ENCODE results near the gene TRNP1. TPM values are rescaled to one million over a fixed set of nuclear protein-coding genes. Genes with fewer than 3 reads are reported as not detected.

The TRNP1 gene
- total RNA-seq, 2 experiments from 2014 or later: 0.19 TPM; not detected in 1

DNA sequence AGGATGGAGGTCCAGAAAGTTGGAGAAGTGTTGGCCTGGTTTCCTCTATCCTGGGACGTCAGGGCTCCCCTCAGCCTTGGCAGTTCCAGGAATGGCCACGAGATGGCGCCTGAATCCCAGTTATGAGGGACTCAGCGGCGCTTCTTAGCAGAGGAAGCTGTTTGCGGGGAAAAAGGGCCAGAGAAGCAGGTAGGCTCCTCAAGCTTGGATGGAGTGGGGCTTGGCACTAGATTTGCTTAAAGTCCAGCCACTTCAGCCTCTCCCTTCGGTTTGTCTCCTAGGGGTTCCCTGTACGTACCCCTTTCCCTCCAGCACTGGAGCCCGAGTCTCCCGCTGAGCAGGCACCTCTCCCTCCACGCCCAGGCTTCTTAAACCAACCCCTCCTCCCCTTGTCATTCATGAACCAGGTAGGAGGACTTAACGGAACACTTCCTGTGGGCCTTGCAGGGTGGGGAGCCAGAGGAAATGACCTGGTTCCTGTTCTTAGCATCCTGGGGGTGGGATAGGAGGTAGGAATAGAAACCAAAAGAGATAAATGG lies 51.2 kb downstream of the TRNP1 start:
- H3K79me2 ChIP-seq (ENCODE audit: insufficient read depth, low read depth, low read length): no peaks in the 10 kb centered on the region
- H3K4me1 ChIP-seq (ENCODE audit: insufficient read depth, low read length, poor library complexity, severe bottlenecking): peaks cover 12% of the 10 kb centered on the region
- H3K9me2 ChIP-seq (ENCODE audit: insufficient read depth, low read length): no peaks in the 10 kb centered on the region
- H3K4me2 ChIP-seq (ENCODE audit: low read length): peak overlapping the region; percentile 61
- no peaks in the 10 kb centered on the region for H3K36me3 ChIP-seq (ENCODE audit: insufficient read depth, low read length)
- H4K20me1 ChIP-seq (ENCODE audit: insufficient read depth, low read length): no peaks in the 10 kb centered on the region
- intact Hi-C loops (cut with micrococcal nuclease; ENCODE audit: unreplicated experiment): loop anchor here (1.0 to 5.0 kb wide), 3 partner anchors 53 to 253 kb away; no protein-coding TSS in a partner anchor
- H2AFZ ChIP-seq (ENCODE audit: low read length): peak overlapping the region; percentile 77
- no peak overlapping the region for H3K27ac ChIP-seq (ENCODE audit: low read depth, low read length, poor library complexity, severe bottlenecking)
- DNase-seq (ENCODE audit: low spot score): peak; percentile 86
- no peak for TF ChIP-seq EZH2phosphoT487 (IDR thresholded peaks at IDR 0.05; ENCODE audit: borderline replicate concordance, low read depth, low read length)
- TF ChIP-seq, protein P1, sequence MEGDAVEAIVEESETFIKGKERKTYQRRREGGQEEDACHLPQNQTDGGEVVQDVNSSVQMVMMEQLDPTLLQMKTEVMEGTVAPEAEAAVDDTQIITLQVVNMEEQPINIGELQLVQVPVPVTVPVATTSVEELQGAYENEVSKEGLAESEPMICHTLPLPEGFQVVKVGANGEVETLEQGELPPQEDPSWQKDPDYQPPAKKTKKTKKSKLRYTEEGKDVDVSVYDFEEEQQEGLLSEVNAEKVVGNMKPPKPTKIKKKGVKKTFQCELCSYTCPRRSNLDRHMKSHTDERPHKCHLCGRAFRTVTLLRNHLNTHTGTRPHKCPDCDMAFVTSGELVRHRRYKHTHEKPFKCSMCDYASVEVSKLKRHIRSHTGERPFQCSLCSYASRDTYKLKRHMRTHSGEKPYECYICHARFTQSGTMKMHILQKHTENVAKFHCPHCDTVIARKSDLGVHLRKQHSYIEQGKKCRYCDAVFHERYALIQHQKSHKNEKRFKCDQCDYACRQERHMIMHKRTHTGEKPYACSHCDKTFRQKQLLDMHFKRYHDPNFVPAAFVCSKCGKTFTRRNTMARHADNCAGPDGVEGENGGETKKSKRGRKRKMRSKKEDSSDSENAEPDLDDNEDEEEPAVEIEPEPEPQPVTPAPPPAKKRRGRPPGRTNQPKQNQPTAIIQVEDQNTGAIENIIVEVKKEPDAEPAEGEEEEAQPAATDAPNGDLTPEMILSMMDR (conservative IDR thresholded peaks at IDR 0.05; ENCODE audit: low read length): peak; percentile 88
- no TSS peak for BruUV-seq (replicated peaks)
- ChIA-PET CTCF (ENCODE audit: unreplicated experiment) (interaction anchor here (0.7 to 1.8 kb wide), 5 partner anchors 52 to 239 kb away, joined by 3 to 5 read pairs (median 3); partner anchors contain the start of gene GPATCH3), POLR2A (interaction anchor here (0.6 to 0.7 kb wide), 2 partner anchors 19 to 186 kb away, joined by 3 to 4 read pairs; no protein-coding TSS in a partner anchor)
- H3K4me3 ChIP-seq (ENCODE audit: low read depth, low read length, poor library complexity, severe bottlenecking): no peak overlapping the region
- no peaks in the 10 kb centered on the region for H3K9me3 ChIP-seq (ENCODE audit: low read length)

DNA sequence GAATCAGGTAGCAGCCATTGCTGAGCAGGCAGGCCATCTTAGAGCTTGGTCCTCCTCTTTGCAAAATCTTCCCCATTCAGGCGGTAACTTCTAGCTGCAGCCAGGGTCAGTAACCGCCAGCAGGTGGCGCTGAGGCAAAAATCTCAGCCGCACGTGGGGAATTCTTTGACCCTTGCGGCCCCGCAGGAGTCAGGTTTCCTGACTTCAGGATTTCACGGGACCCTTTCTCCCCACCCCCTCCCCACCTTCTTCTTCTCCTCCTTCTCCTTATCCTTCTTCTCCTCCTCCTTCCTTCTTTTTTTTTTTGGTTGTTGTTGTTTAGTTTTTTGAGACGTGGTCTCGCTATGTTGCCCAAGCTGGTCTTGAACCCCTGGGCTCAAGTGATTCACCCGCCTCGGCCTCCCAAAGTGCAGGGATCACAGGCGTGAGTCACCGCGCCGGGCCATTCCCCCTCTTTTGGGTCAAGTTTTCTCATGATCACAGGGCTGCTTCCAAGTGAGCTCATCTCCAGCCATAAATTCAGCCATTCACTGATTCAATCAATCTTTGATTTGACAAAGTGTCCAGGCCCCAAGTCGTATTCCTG lies 52.6 kb downstream of the TRNP1 start:
- Histone ChIP-seq H3K4me1 (ENCODE audit: insufficient read depth, low read length, poor library complexity, severe bottlenecking) (peaks cover 12% of the 10 kb centered on the region), H3K79me2 (ENCODE audit: insufficient read depth, low read depth, low read length) (no peaks in the 10 kb centered on the region), H3K9me3 (ENCODE audit: low read length) (no peaks in the 10 kb centered on the region), H4K20me1 (ENCODE audit: insufficient read depth, low read length) (no peaks in the 10 kb centered on the region), H2AFZ (ENCODE audit: low read length) (peak overlapping the region; percentile 53; the same call in 1 of the 2 replicates), H3K9me2 (ENCODE audit: insufficient read depth, low read length) (no peaks in the 10 kb centered on the region), H3K27ac (ENCODE audit: low read depth, low read length, poor library complexity, severe bottlenecking) (no peak overlapping the region), H3K36me3 (ENCODE audit: insufficient read depth, low read length) (no peaks in the 10 kb centered on the region), H3K4me3 (ENCODE audit: low read depth, low read length, poor library complexity, severe bottlenecking) (no peak overlapping the region), H3K4me2 (ENCODE audit: low read length) (0 out of 2 replicates have a peak overlapping the region, but pooled peaks have one; percentile 61)
- TF ChIP-seq EZH2phosphoT487 (IDR thresholded peaks at IDR 0.05; ENCODE audit: borderline replicate concordance, low read depth, low read length): no peak
- TF ChIP-seq, protein P1 (conservative IDR thresholded peaks at IDR 0.05; ENCODE audit: low read length): peak; percentile 95
- POLR2A ChIA-PET: no interaction called here
- intact Hi-C loops (cut with micrococcal nuclease; ENCODE audit: unreplicated experiment): loop anchor here (2.0 kb wide), 1 partner anchor 239 kb away; no protein-coding TSS in a partner anchor
- CTCF ChIA-PET (ENCODE audit: unreplicated experiment): interaction anchor here (0.7 to 1.8 kb wide), 11 partner anchors 12 to 342 kb away, joined by 3 to 5 read pairs (median 3); no protein-coding TSS in a partner anchor
- BruUV-seq (replicated peaks): no TSS peak
- peak; percentile 67 for DNase-seq (ENCODE audit: low spot score)

DNA sequence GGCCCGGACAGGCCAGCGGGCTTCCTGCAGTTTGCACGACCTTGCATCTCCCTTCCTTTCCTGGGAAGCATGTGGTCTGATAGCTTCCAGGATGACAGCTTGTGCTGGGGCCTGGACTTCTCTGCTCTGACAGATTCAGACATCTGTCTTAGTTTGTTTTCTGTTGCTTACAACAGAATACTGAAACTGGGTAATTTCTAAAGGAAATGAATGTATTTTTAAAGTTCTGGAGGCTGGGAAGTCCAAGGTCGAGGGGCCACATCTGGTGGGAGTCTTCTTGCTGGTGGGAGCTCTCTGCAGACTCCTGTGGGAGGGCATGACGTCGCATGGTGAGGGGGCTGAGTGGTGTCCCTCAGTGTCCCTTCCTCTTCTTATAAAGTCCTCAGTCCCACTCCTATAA lies 54.4 kb downstream of the TRNP1 start:
- H2AFZ ChIP-seq (ENCODE audit: low read length): no peak overlapping the region
- ChIA-PET POLR2A (interaction anchor here (1.5 kb wide), 1 partner anchor 50 kb away, joined by 4 read pairs; no protein-coding TSS in a partner anchor), CTCF (ENCODE audit: unreplicated experiment) (no interaction called here)
- DNase-seq (ENCODE audit: low spot score): no peak
- peaks cover 12% of the 10 kb centered on the region for H3K4me1 ChIP-seq (ENCODE audit: insufficient read depth, low read length, poor library complexity, severe bottlenecking)
- TF ChIP-seq, protein P1 (conservative IDR thresholded peaks at IDR 0.05; ENCODE audit: low read length): no peak
- no peak for TF ChIP-seq EZH2phosphoT487 (IDR thresholded peaks at IDR 0.05; ENCODE audit: borderline replicate concordance, low read depth, low read length)
- no peaks in the 10 kb centered on the region for H4K20me1 ChIP-seq (ENCODE audit: insufficient read depth, low read length)
- H3K9me2 ChIP-seq (ENCODE audit: insufficient read depth, low read length): no peaks in the 10 kb centered on the region
- no peaks in the 10 kb centered on the region for H3K79me2 ChIP-seq (ENCODE audit: insufficient read depth, low read depth, low read length)
- intact Hi-C loops (cut with micrococcal nuclease; ENCODE audit: unreplicated experiment): no loop called here
- no peak overlapping the region for H3K27ac ChIP-seq (ENCODE audit: low read depth, low read length, poor library complexity, severe bottlenecking)
- H3K4me2 ChIP-seq (ENCODE audit: low read length): no peak overlapping the region
- no peaks in the 10 kb centered on the region for H3K9me3 ChIP-seq (ENCODE audit: low read length)
- H3K36me3 ChIP-seq (ENCODE audit: insufficient read depth, low read length): no peaks in the 10 kb centered on the region
- BruUV-seq (replicated peaks): no TSS peak
- no peak overlapping the region for H3K4me3 ChIP-seq (ENCODE audit: low read depth, low read length, poor library complexity, severe bottlenecking)

Data from OCI-LY7 (cell line).